ENCODE data around the gene BCL2.

Gene BCL2

DNA sequence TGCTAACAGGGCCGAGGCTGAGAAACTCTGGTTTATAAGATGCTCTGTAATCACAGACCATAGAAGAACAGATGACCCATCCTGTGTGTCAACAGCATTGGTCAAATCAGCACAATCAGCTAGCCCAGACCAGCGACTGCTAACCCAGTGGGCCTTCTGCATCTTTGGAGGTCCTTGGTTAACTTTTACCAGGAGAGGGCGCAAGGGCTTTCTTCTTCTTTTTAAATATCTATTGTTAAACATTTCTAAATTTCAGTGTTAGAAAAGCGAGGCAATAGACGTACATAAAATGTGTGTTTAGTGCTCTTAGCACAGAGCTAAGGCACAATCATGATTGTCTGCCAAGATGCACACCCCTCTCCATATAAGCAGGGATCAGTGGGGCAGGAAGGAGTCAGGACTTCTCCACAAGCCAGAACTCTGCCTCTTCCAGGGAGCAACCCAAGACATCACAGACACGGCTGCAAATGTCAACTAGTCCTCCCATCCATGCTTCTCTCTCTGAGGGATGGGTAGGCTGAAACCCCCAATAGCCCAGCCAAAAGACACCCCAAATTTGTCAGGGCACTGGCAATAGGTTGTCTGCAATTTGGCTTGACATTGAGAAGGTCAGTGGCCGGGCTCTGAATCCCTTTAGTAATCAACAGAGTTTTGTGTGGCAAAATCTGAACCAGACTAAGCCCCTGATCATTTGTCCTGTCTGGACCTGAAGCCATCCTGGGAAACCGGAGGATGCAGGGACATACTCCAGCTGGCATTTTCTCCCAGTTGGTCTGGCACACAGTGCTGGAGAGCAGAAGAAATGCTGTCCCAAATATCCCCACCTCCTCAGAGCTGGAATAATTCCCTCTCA, 188.2 kb downstream of the BCL2 start:
- Histone ChIP-seq H3K9ac (ENCODE audit: low read depth, low read length) (no peak overlapping the region), H3K4me1 (ENCODE audit: control insufficient read depth, insufficient read depth, low read length) (0 out of 2 replicates have a peak, but pooled peaks cover 7% of the 10 kb centered on the region), H3K27me3 (ENCODE audit: control insufficient read depth, insufficient read depth, low read length) (no peaks in the 10 kb centered on the region), H3K4me3 (ENCODE audit: low read depth, low read length) (no peak overlapping the region), H3K36me3 (ENCODE audit: control insufficient read depth, insufficient read depth, low read length) (no peaks in the 10 kb centered on the region), H3K27ac (ENCODE audit: low read depth, low read length) (no peak overlapping the region), H3K9me3 (ENCODE audit: control insufficient read depth, insufficient read depth, low read length) (no peaks in the 10 kb centered on the region)

GRCh38 chr18:63130176-63130575, 189.4 kb downstream of the BCL2 start:
- Histone ChIP-seq H3K27me3 (ENCODE audit: control insufficient read depth, insufficient read depth, low read length) (no peaks in the 10 kb centered on the region), H3K36me3 (ENCODE audit: control insufficient read depth, insufficient read depth, low read length) (no peaks in the 10 kb centered on the region), H3K27ac (ENCODE audit: low read depth, low read length) (no peak overlapping the region), H3K4me3 (ENCODE audit: low read depth, low read length) (no peak overlapping the region), H3K4me1 (ENCODE audit: control insufficient read depth, insufficient read depth, low read length) (0 out of 2 replicates have a peak, but pooled peaks cover 7% of the 10 kb centered on the region), H3K9ac (ENCODE audit: low read depth, low read length) (no peak overlapping the region), H3K9me3 (ENCODE audit: control insufficient read depth, insufficient read depth, low read length) (no peaks in the 10 kb centered on the region)

DNA sequence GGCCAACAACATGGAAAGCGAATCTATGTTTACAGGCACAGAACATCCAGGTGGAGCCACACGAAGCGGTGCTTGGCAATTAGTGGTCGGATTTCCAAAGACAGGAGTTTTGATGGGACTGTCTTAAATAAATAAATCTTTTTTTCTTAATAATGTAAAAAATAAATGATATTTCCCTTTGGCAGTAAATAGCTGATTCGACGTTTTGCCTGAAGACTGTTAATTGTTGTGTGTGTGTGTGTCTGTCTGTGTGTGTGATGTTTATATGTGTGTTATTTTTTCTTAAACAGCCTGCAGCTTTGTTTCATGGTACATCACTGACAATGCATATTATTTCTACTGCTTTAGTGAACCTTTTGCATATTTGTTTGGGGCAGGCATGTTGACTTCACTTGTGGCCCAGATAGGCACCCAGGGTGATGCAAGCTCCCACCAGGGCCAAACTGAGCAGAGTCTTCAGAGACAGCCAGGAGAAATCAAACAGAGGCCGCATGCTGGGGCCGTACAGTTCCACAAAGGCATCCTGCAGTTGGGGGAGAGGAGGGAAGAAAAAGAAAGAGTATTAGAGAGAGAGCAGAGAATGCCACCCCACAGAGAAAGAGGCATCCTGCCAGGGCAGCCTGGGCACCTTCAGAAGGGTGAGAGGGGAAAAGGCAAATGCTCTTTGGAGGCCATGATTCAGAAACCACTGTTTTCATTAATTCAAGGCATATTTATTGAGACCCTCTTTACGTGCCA, 191.2 kb downstream of the BCL2 start:
- Histone ChIP-seq H3K9ac (ENCODE audit: low read depth, low read length) (no peak overlapping the region), H3K27me3 (ENCODE audit: control insufficient read depth, insufficient read depth, low read length) (no peaks in the 10 kb centered on the region), H3K4me1 (ENCODE audit: control insufficient read depth, insufficient read depth, low read length) (0 out of 2 replicates have a peak, but pooled peaks cover 7% of the 10 kb centered on the region), H3K27ac (ENCODE audit: low read depth, low read length) (no peak overlapping the region), H3K9me3 (ENCODE audit: control insufficient read depth, insufficient read depth, low read length) (no peaks in the 10 kb centered on the region), H3K4me3 (ENCODE audit: low read depth, low read length) (no peak overlapping the region), H3K36me3 (ENCODE audit: control insufficient read depth, insufficient read depth, low read length) (no peaks in the 10 kb centered on the region)

DNA sequence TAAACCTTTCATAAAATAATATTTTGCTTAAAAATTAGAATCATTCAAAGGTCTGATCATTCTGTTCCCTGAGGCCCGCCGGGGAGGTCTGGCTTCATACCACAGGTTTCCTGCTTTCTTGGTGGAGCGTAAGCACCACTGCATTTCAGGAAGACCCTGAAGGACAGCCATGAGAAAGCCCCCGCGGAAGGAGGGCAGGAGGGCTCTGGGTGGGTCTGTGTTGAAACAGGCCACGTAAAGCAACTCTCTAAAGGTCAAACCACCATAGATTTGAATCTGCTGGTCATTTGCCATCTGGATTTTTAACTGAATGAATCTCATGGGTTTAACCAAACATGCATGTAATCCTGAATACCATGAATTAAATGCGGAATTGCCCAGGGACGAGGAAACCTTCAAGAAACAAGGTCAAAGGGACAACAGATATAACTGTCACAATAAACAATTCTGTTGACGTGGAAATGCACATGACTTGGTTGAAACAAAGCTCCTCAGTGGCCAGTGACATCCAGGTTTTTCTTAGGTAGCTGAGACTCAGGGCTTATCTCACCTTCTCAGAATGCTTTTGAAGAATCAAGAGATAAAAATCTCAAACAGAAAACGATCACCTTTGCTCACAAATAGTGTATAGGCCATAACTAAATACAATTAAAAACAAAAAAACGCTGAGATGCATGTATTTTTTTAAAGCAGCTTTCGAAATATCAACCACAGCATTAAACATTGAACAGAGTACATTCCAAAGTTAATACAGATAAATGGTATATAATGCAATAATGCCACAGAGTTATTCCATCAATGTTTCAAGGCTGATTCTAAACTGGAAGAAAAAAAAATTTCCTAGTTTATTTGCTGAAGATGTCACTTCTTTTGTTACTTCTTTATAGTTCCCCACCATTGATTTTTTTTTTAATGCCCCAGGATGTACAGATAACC, 193.2 kb downstream of the BCL2 start:
- H3K27me3 ChIP-seq (ENCODE audit: control insufficient read depth, insufficient read depth, low read length): no peaks in the 10 kb centered on the region
- no peaks in the 10 kb centered on the region for H3K36me3 ChIP-seq (ENCODE audit: control insufficient read depth, insufficient read depth, low read length)
- H3K9ac ChIP-seq (ENCODE audit: low read depth, low read length): no peak overlapping the region
- H3K9me3 ChIP-seq (ENCODE audit: control insufficient read depth, insufficient read depth, low read length): no peaks in the 10 kb centered on the region
- no peak overlapping the region for H3K27ac ChIP-seq (ENCODE audit: low read depth, low read length)
- H3K4me1 ChIP-seq (ENCODE audit: control insufficient read depth, insufficient read depth, low read length): 0 out of 2 replicates have a peak, but pooled peaks cover under 1% of the 10 kb centered on the region
- H3K4me3 ChIP-seq (ENCODE audit: low read depth, low read length): no peak overlapping the region

GRCh38 chr18:63120620-63121019, 198.9 kb downstream of the BCL2 start:
- Histone ChIP-seq H3K4me1 (ENCODE audit: control insufficient read depth, insufficient read depth, low read length) (no peaks in the 10 kb centered on the region; the same call in 1 of the 2 replicates), H3K36me3 (ENCODE audit: control insufficient read depth, insufficient read depth, low read length) (no peaks in the 10 kb centered on the region), H3K9ac (ENCODE audit: low read depth, low read length) (no peak overlapping the region), H3K27ac (ENCODE audit: low read depth, low read length) (no peak overlapping the region), H3K9me3 (ENCODE audit: control insufficient read depth, insufficient read depth, low read length) (no peaks in the 10 kb centered on the region), H3K4me3 (ENCODE audit: low read depth, low read length) (no peak overlapping the region), H3K27me3 (ENCODE audit: control insufficient read depth, insufficient read depth, low read length) (no peaks in the 10 kb centered on the region)

- Histone ChIP-seq H3K4me1 (ENCODE audit: control insufficient read depth, insufficient read depth, low read length) (no peaks in the 10 kb centered on the region; the same call in 1 of the 2 replicates), H3K27ac (ENCODE audit: low read depth, low read length) (no peak overlapping the region)
Observed at GRCh38 chr18:63119647-63120046, 199.9 kb downstream of the BCL2 start.

DNA sequence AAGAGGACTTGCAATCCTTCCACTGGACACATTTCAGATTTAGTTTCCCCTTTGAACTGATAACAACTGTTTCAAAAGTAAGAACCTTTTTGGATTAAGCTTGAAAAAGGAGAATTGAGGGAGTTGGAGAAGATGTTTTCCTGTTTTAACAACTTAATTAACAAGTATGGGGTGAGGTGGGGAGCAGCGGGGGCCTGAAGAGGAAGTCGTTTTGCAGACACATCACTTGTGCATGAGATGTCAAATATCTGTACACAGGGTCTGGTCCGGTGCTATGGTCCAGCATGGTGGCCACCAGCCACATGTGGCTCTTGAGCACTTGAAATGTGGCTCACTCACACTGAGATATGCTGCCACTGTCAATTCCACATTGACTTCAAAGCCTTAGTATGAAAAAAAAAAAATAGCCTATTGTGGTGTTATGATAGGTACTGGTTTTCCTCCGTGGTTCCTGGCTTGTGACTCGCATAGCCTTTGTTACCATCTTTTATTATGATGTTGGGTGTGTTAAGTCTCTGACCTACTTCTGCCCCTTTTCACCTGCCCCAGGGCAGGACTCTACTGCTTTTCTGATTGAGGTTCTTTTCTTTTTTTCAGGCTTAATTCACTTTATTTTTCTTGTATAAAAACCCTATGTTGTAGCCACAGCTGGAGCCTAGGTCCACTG, 205.5 kb downstream of the BCL2 start:
- Histone ChIP-seq H3K9me3 (ENCODE audit: control insufficient read depth, insufficient read depth, low read length) (no peaks in the 10 kb centered on the region), H3K9ac (ENCODE audit: low read depth, low read length) (no peak overlapping the region), H3K4me3 (ENCODE audit: low read depth, low read length) (no peak overlapping the region), H3K27me3 (ENCODE audit: control insufficient read depth, insufficient read depth, low read length) (no peaks in the 10 kb centered on the region), H3K36me3 (ENCODE audit: control insufficient read depth, insufficient read depth, low read length) (no peaks in the 10 kb centered on the region), H3K4me1 (ENCODE audit: control insufficient read depth, insufficient read depth, low read length) (0 out of 2 replicates have a peak, but pooled peaks cover 3% of the 10 kb centered on the region), H3K27ac (ENCODE audit: low read depth, low read length) (no peak overlapping the region)

More at GRCh38 chr18:63119647-63120046, 199.9 kb downstream of the BCL2 start:
- no peak overlapping the region for H3K9ac ChIP-seq (ENCODE audit: low read depth, low read length)
- H3K4me3 ChIP-seq (ENCODE audit: low read depth, low read length): no peak overlapping the region
- H3K27me3 ChIP-seq (ENCODE audit: control insufficient read depth, insufficient read depth, low read length): no peaks in the 10 kb centered on the region
- no peaks in the 10 kb centered on the region for H3K36me3 ChIP-seq (ENCODE audit: control insufficient read depth, insufficient read depth, low read length)
- no peaks in the 10 kb centered on the region for H3K9me3 ChIP-seq (ENCODE audit: control insufficient read depth, insufficient read depth, low read length)

GRCh38 chr18:63112706-63113105, 206.9 kb downstream of the BCL2 start:
- Histone ChIP-seq H3K27ac (ENCODE audit: low read depth, low read length) (no peak overlapping the region), H3K9ac (ENCODE audit: low read depth, low read length) (no peak overlapping the region), H3K4me3 (ENCODE audit: low read depth, low read length) (no peak overlapping the region)

DNA sequence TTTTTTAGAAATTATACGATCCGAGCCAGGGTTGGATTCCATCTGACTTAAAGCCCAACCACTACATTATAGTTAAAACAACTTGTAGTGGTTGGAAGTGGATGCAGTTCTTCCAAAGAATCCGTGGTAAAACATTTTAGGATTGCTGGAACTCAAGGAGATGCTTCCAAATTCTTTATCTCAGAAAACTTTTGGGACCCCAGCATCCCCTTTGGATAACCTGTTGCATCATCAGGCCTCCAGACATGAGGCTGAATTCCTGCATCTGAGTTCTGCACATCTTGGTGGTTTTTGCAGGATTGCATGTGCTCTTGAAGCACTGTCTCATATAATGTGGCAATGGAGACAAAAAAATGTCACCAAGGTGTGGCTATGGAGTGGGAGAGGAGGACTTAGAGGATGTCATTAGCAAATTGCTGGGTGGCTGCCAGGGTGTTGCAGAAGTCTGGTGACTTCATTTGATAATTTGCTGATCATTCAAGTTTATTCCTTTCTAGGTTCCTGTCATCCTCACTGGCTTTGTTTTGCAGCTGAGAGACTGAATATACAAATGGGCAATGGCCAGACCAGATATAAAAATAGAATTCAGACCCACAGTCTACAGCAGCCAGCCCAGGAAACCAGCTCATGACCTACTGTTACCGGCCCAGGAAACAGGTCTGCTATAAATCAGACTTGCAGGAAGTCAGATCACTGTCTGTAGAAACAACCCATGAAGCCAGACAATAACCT, 207.7 kb downstream of the BCL2 start:
- H3K27ac ChIP-seq (ENCODE audit: low read depth, low read length): no peak overlapping the region
- H3K9me3 ChIP-seq (ENCODE audit: control insufficient read depth, insufficient read depth, low read length): no peaks in the 10 kb centered on the region
- no peak overlapping the region for H3K9ac ChIP-seq (ENCODE audit: low read depth, low read length)
- H3K4me1 ChIP-seq (ENCODE audit: control insufficient read depth, insufficient read depth, low read length): 0 out of 2 replicates have a peak, but pooled peaks cover 3% of the 10 kb centered on the region
- no peaks in the 10 kb centered on the region for H3K27me3 ChIP-seq (ENCODE audit: control insufficient read depth, insufficient read depth, low read length)
- no peaks in the 10 kb centered on the region for H3K36me3 ChIP-seq (ENCODE audit: control insufficient read depth, insufficient read depth, low read length)
- H3K4me3 ChIP-seq (ENCODE audit: low read depth, low read length): no peak overlapping the region

More at GRCh38 chr18:63112706-63113105, 206.9 kb downstream of the BCL2 start:
- Histone ChIP-seq H3K4me1 (ENCODE audit: control insufficient read depth, insufficient read depth, low read length) (0 out of 2 replicates have a peak, but pooled peaks cover 3% of the 10 kb centered on the region), H3K9me3 (ENCODE audit: control insufficient read depth, insufficient read depth, low read length) (no peaks in the 10 kb centered on the region), H3K27me3 (ENCODE audit: control insufficient read depth, insufficient read depth, low read length) (no peaks in the 10 kb centered on the region), H3K36me3 (ENCODE audit: control insufficient read depth, insufficient read depth, low read length) (no peaks in the 10 kb centered on the region)

Data from HUES48 (cell line).